Esophagus muscularis mucosa (tissue), 3 donors: ENCODE measurements around the gene ALDH7A1.

Source experiments
- CTCF ChIP-seq, 3 experiments: fragments of 200-600 bp in 2 of 3; fragments of 450-650 bp in 1 of 3; sonication (generic) in 2 of 3; IDR thresholded peaks; one replicate each; pipeline ENCODE4 v1.5.1; 2017 to 2019; ENCODE audit warnings: antibody characterized with exemption in 3 of 3, mild to moderate bottlenecking in 2 of 3, moderate library complexity in 1 of 3
- POLR2A ChIP-seq: fragments of 450-650 bp; IDR thresholded peaks from one replicate; pipeline ENCODE4 v1.6.1; 2017; ENCODE audit warnings: antibody characterized with exemption, moderate library complexity, mild to moderate bottlenecking, low read depth

GRCh38 chr5:126610616-126611015 is 15.6 kb upstream of the ALDH7A1 start:
- TF ChIP-seq CTCF (IDR thresholded peaks at IDR 0.05): no peak
- TF ChIP-seq POLR2A: no peak
